Activated CD4-positive, alpha-beta T cell treated with anti-CD3 and anti-CD28 coated beads for 36 hours (primary cell): ENCODE measurements around the gene TGFBRAP1. TPM values are rescaled to one million over a fixed set of nuclear protein-coding genes. Genes with fewer than 3 reads are reported as not detected.
A peak's percentile ranks its signal among the peaks of the same experiment; 100 is the strongest.
"Not testable (repeated sequence)": the region's sequence is repeated elsewhere in the genome, so short reads cannot be mapped to it uniquely, and the experiment has no call there.

Experiments
- ATAC-seq: fragments of 200-7000 bp; cut with Tn5 transposase; one replicate; pipeline ENCODE4 v1.10.0; 2021; ENCODE audit warnings: mild to moderate bottlenecking, moderate library complexity
- CTCF ChIA-PET: fragments of 350-600 bp; sonication (Branson Sonifier 250); formaldehyde crosslinking; loops from one replicate; lab custom pipeline; 2021; ENCODE audit warnings: antibody characterized with exemption; lab: Charles Lee
- POLR2A ChIA-PET: fragments of 350-600 bp; sonication (Branson Sonifier 250); formaldehyde crosslinking; loops from one replicate; lab custom pipeline; 2021; ENCODE audit warnings: antibody characterized with exemption, inconsistent platforms; lab: Charles Lee
- DNase-seq: peaks from one replicate; pipeline ENCODE4 v3.0.0-alpha.2; 2020
- H3K27ac Mint-ChIP-seq: one replicate; pipeline ENCODE4 v1.8.0; 2021; ENCODE audit warnings: mixed read lengths
- H3K27me3 Mint-ChIP-seq: one replicate; pipeline ENCODE4 v1.8.0; 2021; ENCODE audit warnings: mixed read lengths
- H3K36me3 Mint-ChIP-seq: one replicate; pipeline ENCODE4 v1.8.0; 2021; ENCODE audit warnings: low read depth, mixed read lengths
- H3K4me1 Mint-ChIP-seq: one replicate; pipeline ENCODE4 v1.8.0; 2021; ENCODE audit warnings: mixed read lengths
- H3K4me3 Mint-ChIP-seq: one replicate; pipeline ENCODE4 v1.8.0; 2021; ENCODE audit warnings: mild to moderate bottlenecking, moderate library complexity, mixed read lengths
- H3K9me3 Mint-ChIP-seq: one replicate; pipeline ENCODE4 v1.8.0; 2021; ENCODE audit warnings: low read depth, mixed read lengths
- intact Hi-C, 2 experiments: fragments of 100-400 bp; cut with DNase I in 1 of 2; cut with micrococcal nuclease in 1 of 2; formaldehyde crosslinking; loops; one replicate each; pipeline versions ENCODE4 v1.14.2 to v1.15.1; 2022 to 2024; cut with DNase I, micrococcal nuclease
- total RNA-seq, 2 experiments: library from RNA; stranded (reverse); gene quantifications; one replicate each; pipeline ENCODE4 v1.2.3, GENCODE V29; 2021

The TGFBRAP1 gene
- total RNA-seq, 2 experiments from 2014 or later, result 20.0 to 20.6 TPM

DNA sequence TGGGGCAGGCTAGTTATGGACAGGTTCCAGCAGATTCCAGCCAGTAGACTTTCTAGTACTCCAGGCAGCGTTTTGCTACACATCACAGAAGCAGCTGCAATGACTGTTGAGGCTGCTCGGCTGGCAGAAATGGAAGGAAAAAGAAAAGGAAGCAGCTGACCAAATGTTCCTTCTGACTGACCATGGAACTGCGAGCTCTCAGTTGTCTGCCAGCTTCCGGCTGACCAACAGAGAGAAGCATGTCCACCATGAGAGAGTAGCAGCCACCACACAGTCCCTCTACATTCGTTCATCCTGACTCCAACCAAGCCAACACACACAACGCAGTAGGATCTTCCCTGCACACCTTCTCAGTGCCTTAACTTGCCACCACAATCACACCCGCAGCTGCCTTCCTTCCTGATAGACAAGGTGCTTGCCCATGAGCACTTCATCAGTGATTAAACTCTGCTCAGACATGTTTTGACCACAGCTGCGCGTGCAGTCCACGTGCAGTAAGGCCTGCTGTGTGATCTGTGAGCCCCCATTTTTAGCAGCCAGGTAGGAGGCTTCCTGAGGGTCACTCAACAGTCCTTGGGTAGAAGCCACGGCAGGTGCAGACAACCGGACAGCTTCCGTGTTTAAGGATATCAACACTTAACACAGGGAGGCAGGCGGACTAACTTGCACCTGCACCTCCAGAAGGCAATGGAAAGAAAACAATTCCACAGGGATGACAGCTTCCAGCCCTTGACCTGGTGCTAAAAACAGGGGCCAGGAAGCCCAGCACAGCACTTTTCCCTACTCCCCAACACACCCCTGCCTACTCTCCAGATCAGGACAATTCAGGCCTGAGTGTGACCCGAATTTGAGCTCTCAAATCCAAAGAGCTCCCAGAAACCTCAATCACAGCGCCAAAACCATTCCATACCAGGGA lies 996 bp downstream of the TGFBRAP1 start:
- H3K27ac Mint-ChIP-seq, result peak overlapping the region; percentile 96

GRCh38 chr2:105327690-105328089 lies 1.8 kb downstream of the TGFBRAP1 start:
- intact Hi-C loops, result no loop called here

More for the DNA sequence above, 996 bp downstream of the TGFBRAP1 start:
- ATAC-seq (peak; percentile 40), DNase-seq (peak; percentile 62)
- ChIA-PET POLR2A (no interaction called here), CTCF (interaction anchor here (0.8 to 1.9 kb wide), 2 partner anchors 10 to 13 kb away, joined by 3 to 14 read pairs; partner anchors contain the start of gene C2orf49)
- Mint-ChIP-seq H3K36me3 (peaks cover 18% of the 10 kb centered on the region), H3K4me3 (peak overlapping the region; percentile 98), H3K9me3 (no peaks in the 10 kb centered on the region), H3K27me3 (no peaks in the 10 kb centered on the region), H3K4me1 (peaks cover 51% of the 10 kb centered on the region)
- intact Hi-C loops, result loop anchor here (1.0 kb wide), 1 partner anchor 9 kb away; the partner anchor contains the start of gene C2orf49 (in 2 of the 2)

GRCh38 chr2:105327271-105327670 lies 2.3 kb downstream of the TGFBRAP1 start:
- intact Hi-C loops, DNase-seq: not testable (repeated sequence)

More at GRCh38 chr2:105327690-105328089, 1.8 kb downstream of the TGFBRAP1 start:
- Mint-ChIP-seq H3K4me1 (peaks cover 59% of the 10 kb centered on the region), H3K4me3 (peak overlapping the region; percentile 98), H3K36me3 (peaks cover 24% of the 10 kb centered on the region), H3K27me3 (no peaks in the 10 kb centered on the region), H3K27ac (peak overlapping the region; percentile 96), H3K9me3 (no peaks in the 10 kb centered on the region)
- DNase-seq (no peak), ATAC-seq (no peak)
- ChIA-PET CTCF (interaction anchor here (1.9 kb wide), 1 partner anchor 11 kb away, joined by 14 read pairs; the partner anchor contains the start of gene C2orf49), POLR2A (no interaction called here)

GRCh38 chr2:105325389-105325963 lies 4.1 kb downstream of the TGFBRAP1 start:
- no peak for ATAC-seq
- ChIA-PET CTCF (no interaction called here), POLR2A (no interaction called here)
- Mint-ChIP-seq H3K36me3 (peaks cover 24% of the 10 kb centered on the region), H3K4me1 (peaks cover 61% of the 10 kb centered on the region), H3K9me3 (no peaks in the 10 kb centered on the region), H3K27ac (no peak overlapping the region), H3K27me3 (no peaks in the 10 kb centered on the region), H3K4me3 (no peak overlapping the region)
- intact Hi-C loops, result no loop called here
- DNase-seq, result no peak

More at GRCh38 chr2:105327271-105327670, 2.3 kb downstream of the TGFBRAP1 start:
- Mint-ChIP-seq H3K36me3 (peaks cover 24% of the 10 kb centered on the region), H3K4me1 (peaks cover 63% of the 10 kb centered on the region), H3K4me3 (peak overlapping the region; percentile 98)
- ATAC-seq, H3K9me3 Mint-ChIP-seq, POLR2A ChIA-PET, H3K27me3 Mint-ChIP-seq, H3K27ac Mint-ChIP-seq: not testable (repeated sequence)
- CTCF ChIA-PET, result interaction anchor here (0.8 to 1.9 kb wide), 2 partner anchors 11 kb away, joined by 3 to 14 read pairs; partner anchors contain the start of gene C2orf49

DNA sequence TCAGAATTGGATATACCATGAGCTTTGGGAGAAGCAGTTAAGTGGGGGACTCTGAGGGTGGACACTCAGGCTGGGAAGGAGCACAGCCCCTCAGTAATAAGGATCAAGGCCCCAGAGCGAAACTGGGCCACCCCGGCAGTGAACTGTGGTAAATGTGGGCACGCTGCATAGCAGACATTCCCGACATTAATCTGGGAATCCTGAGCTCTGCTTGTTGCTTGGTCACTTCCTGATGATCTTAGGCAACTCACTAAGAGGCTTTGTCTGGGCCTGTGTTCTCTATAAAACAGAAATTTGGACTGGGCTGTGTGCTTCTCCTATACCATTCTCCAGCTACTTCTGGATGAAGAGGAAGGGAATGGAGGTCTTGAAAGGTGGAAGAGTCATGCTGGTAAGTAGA lies 4.8 kb downstream of the TGFBRAP1 start:
- no peak for ATAC-seq
- Mint-ChIP-seq H3K27me3 (no peaks in the 10 kb centered on the region), H3K4me3 (no peak overlapping the region), H3K9me3 (no peaks in the 10 kb centered on the region), H3K36me3 (peaks cover 24% of the 10 kb centered on the region), H3K4me1 (peaks cover 57% of the 10 kb centered on the region), H3K27ac (no peak overlapping the region)
- POLR2A ChIA-PET, result no interaction called here
- CTCF ChIA-PET, result no interaction called here
- no peak for DNase-seq
- intact Hi-C loops, result loop anchor here in 1 of 2 experiments (1.0 kb wide), 1 partner anchor 27 kb away; no protein-coding TSS in a partner anchor

GRCh38 chr2:105324101-105324500 lies 5.4 kb downstream of the TGFBRAP1 start:
- ChIA-PET CTCF (no interaction called here), POLR2A (no interaction called here)
- intact Hi-C loops, result loop anchor here in 1 of 2 experiments (1.0 kb wide), 1 partner anchor 27 kb away; no protein-coding TSS in a partner anchor
- Mint-ChIP-seq H3K4me3 (no peak overlapping the region), H3K36me3 (peaks cover 22% of the 10 kb centered on the region), H3K27ac (no peak overlapping the region), H3K27me3 (no peaks in the 10 kb centered on the region), H3K9me3 (no peaks in the 10 kb centered on the region), H3K4me1 (peaks cover 56% of the 10 kb centered on the region)
- DNase-seq (no peak), ATAC-seq (no peak)

- Mint-ChIP-seq H3K36me3 (peaks cover 18% of the 10 kb centered on the region), H3K27me3 (no peaks in the 10 kb centered on the region), H3K27ac (no peak overlapping the region), H3K4me1 (peaks cover 54% of the 10 kb centered on the region), H3K9me3 (no peaks in the 10 kb centered on the region), H3K4me3 (no peak overlapping the region)
- intact Hi-C loops, result no loop called here
- ATAC-seq (no peak), DNase-seq (no peak)
- ChIA-PET CTCF (interaction anchor here (1.2 to 1.5 kb wide), 3 partner anchors 8 to 30 kb away, joined by 3 to 6 read pairs (median 4); no protein-coding TSS in a partner anchor), POLR2A (interaction anchor here (0.7 kb wide), 1 partner anchor 243 kb away, joined by 4 read pairs; no protein-coding TSS in a partner anchor)
These were observed 6.4 kb downstream of the TGFBRAP1 start for GRCh38 chr2:105323111-105323510.

- CTCF ChIA-PET, result interaction anchor here (1.2 to 1.5 kb wide), 3 partner anchors 9 to 29 kb away, joined by 3 to 6 read pairs (median 4); no protein-coding TSS in a partner anchor
- peaks cover 49% of the 10 kb centered on the region for H3K4me1 Mint-ChIP-seq
- H3K27me3 Mint-ChIP-seq, result no peaks in the 10 kb centered on the region
These were observed 7.5 kb downstream of the TGFBRAP1 start for GRCh38 chr2:105321875-105322646.

DNA sequence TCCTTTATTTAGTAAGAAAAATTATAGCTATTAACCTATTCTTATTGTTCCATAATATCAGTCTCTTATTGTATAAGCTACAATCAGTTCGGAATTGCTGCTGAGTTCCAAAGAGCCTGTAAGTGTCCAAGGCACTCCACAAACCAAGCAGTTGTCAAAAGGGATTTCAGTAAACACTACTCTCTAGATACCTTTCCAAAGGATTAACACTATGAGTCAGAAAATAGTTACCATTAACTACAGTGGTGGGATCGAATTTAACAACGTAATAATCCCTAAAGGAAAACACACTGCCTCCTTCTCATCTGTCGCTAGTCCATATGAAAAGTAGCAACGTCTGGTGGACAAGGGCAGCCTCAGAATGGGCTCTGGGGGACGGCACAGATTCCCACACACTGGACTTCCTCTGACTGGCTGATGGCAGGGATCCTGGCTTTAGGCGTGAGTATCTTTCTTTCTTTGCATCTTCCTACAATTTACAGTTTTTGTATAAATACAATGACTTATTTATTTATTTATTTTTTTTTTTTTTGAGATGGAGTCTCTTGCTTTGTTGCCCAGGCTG lies 8.8 kb downstream of the TGFBRAP1 start:
- intact Hi-C loops, result no loop called here
- ChIA-PET CTCF (no interaction called here), POLR2A (no interaction called here)
- Mint-ChIP-seq H3K27ac (no peak overlapping the region), H3K4me3 (no peak overlapping the region), H3K9me3 (no peaks in the 10 kb centered on the region), H3K36me3 (peaks cover 14% of the 10 kb centered on the region), H3K4me1 (peaks cover 45% of the 10 kb centered on the region), H3K27me3 (no peaks in the 10 kb centered on the region)
- ATAC-seq (no peak), DNase-seq (no peak)

More at GRCh38 chr2:105321875-105322646, 7.5 kb downstream of the TGFBRAP1 start:
- intact Hi-C loops, result no loop called here
- DNase-seq (no peak), ATAC-seq (peak; percentile 69)
- POLR2A ChIA-PET, result no interaction called here
- no peak overlapping the region for H3K27ac Mint-ChIP-seq
- peaks cover 14% of the 10 kb centered on the region for H3K36me3 Mint-ChIP-seq
- H3K4me3 Mint-ChIP-seq, result no peak overlapping the region
- no peaks in the 10 kb centered on the region for H3K9me3 Mint-ChIP-seq

GRCh38 chr2:105317937-105318336 lies 11.6 kb downstream of the TGFBRAP1 start:
- POLR2A ChIA-PET, result no interaction called here
- ATAC-seq, result no peak
- Mint-ChIP-seq H3K27ac (no peak overlapping the region), H3K36me3 (peaks cover 4% of the 10 kb centered on the region), H3K27me3 (no peaks in the 10 kb centered on the region), H3K9me3 (no peaks in the 10 kb centered on the region), H3K4me3 (no peak overlapping the region), H3K4me1 (peaks cover 33% of the 10 kb centered on the region)
- CTCF ChIA-PET, result interaction anchor here (0.6 to 1.2 kb wide), 2 partner anchors 51 to 236 kb away, joined by 3 read pairs; no protein-coding TSS in a partner anchor
- intact Hi-C loops, result no loop called here
- DNase-seq, result no peak
